GM19240 (cell line): ENCODE measurements around the gene RUNDC1.

Experiments
- DNase-seq: peaks from one replicate; pipeline ENCODE4 v3.0.0; 2011; ENCODE audit warnings: low spot score; ENCODE audit not compliant: insufficient read length

Gene RUNDC1

DNA sequence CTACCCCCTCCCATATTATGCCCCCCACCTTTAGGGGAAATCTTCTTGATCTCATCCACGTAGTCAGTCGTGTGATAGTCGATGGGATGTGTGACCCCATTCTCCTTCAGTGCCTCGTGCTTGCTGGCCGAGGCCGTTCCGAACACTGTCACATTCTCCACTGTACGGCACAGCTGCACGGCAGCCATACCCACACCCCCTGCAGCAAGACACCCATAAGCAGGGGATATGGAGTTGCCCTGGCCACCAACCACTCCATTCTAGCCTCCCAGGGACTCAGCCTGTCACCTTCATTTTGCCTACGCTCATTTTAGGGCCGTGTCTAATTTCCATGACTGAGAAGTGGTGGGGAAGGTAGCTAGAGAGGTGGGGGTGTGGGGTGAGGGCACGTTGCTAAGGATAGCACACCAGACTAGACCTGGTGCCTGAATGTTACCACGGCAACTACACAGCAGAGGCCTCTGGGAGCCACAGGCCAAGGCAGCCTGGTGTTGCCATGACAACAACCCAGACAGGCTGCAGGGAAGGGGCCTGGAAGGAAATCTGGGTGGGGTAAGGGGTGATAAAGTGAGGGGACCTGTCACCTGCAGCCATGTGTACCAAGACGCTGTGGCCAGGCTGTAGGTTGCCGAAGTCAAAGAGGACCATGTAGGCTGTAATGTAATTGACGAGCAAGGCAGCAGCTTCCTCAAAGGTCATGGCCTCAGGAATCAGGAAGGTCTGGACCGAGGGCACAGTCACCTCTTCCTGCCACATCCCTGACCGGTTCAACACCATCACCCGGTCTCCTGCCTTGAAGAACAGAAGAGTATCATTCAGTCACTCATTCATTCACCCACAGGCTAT, 37.9 kb downstream of the RUNDC1 start:
- DNase-seq: no peak

DNA sequence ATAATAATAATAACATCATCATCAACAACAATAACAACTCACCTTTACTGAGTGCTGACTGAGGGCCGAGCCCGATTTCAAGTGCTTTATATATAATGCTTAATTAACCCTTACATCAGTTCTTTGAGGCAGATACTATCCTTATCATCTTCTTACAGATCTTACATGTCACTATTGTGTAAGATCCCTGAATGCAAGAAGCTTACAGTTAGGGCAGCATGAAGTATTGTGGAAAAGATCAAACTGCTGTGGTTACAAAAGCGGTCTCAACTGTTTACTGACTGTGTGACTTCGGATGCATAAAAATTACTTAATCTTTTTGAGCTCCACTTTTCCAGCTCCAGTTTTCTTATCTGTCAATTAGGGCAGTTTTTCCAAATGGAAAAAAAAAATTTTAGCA, 38.6 kb downstream of the RUNDC1 start:
- no peak for DNase-seq

DNA sequence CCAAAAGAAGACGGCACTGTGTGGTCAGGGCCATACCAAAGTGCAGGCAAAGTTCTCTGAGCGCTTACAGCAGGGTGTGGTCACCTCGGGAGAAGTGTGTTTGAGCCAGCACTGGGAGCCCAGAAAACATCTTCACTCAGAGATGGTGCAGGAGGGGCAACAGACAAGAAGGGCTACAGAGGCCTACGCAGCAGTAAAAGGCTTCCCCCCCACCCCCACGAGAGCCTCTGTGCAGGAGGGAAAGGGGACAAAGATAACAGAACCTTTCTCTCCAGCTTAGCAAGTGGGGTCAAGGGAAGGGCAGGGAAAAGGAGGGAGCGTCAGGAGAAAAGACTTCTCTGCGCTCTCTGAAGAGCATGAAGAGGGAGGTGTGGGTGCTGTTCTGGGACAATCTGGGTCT, 39.1 kb downstream of the RUNDC1 start:
- DNase-seq: no peak

GRCh38 chr17:43020030-43020621, 39.8 kb downstream of the RUNDC1 start:
- DNase-seq: no peak

DNA sequence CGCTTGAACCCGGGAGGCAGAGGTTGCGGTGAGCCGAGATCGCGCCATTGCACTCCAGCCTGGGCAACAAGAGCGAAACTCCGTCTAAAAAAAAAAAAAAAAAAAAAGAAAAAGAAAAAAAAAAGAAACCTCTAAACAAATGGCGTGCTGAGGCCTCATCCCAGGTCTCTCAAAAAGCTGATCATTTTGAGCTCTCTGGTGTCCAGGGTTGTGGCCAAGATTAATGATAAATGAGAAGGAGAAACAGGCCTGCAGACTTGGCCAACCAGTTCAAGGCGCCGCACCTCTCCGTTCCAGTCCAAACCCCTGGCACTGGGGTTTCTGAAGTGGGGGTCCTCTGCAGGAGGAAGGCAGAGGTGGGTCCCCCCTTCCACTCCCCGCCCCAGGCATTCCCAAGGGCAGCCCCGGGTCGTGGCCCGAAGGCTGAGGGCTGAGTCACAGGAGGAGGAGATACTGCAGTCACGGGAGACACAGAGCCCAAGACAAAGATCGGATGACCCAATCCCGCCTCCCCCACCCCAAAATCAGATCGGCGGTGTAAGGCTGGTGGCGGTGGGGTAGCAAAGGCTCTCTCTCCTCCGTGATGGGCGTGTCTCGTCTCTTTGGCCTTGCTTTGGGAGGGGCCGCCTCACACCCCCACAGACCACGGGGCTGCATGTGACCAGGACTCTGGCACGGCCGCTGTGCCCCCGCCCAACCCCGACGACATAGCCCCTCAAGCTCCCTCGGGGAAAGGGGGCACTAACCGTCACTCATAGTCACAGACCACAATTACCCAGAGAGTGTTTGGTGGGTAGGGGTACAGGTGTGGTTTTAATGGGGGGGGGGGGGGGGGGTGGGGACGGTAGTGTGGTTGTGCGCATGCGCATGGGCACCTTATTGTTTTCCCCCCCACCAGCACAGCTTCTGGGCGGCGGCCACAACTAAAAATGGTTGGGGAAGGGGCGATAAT, 40.7 kb downstream of the RUNDC1 start:
- no peak for DNase-seq

GRCh38 chr17:43021741-43022512, 41.6 kb downstream of the RUNDC1 start, which contains the start of gene VAT1:
Gene VAT1 (minus strand): TSS chr17:43022385. CDS start chr17:43022322, 63 bp downstream.
- DNase-seq: peak; percentile 52

GRCh38 chr17:43024407-43025289, 44.3 kb downstream of the RUNDC1 start, which contains the start of gene RND2:
Gene RND2 (plus strand): TSS chr17:43025231. CDS start chr17:43025348, 117 bp downstream.
- DNase-seq: peak; percentile 97

GRCh38 chr17:43025290-43025657, 44.9 kb downstream of the RUNDC1 start:
- no peak for DNase-seq

DNA sequence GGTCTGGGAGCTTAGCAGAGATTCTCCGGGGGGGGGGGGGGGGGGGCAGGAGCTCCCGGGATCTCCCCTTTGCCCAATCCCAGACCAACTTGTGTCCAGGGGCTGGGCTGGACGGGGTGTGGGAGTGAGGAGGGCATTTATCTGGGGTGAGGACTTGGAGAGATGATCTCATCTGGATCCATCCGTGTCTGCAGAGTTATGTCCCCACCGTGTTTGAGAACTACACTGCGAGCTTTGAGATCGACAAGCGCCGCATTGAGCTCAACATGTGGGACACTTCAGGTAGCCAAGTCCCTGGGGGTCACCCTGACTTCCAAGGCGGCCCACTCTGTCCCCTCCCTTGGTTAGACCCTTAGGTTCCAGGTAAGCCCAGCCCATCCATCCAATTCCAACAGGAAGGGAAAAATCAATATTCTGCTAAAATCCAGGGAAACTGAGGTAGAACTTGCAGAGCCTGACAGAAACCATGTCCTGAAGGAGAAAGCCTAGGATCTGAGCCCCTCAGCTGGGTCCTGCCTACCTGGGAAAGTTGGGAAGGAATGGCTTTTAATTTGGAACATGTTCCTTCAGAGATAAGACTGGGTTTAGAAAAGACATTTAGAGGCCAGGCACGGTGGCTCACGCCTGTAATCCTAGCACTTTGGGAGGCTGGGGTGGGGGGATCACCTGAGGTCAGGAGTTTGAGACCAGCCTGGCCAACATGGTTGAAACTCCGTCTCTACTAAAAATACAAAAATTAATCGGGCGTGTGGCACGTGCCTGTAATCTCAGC, 45.6 kb downstream of the RUNDC1 start:
- no peak for DNase-seq

DNA sequence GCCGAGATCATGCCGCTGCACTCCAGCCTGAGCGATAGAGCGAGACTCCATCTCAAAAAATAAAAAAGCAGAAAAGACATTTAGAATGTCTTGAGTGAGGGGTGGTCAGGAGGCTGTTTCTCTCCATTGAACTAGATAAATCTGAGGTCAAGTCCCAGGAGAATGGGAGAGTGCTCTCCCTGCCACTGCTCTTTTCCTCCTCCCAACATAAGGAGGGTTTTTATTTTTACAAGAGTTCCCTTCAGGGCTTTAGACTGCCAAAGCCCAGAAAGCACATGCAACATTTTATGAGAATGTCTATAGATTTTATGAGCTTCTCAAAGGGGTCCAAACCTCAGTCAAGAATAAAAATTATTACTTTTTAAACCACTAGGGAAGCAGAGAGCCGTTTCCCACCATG, 46.2 kb downstream of the RUNDC1 start:
- DNase-seq: no peak

DNA sequence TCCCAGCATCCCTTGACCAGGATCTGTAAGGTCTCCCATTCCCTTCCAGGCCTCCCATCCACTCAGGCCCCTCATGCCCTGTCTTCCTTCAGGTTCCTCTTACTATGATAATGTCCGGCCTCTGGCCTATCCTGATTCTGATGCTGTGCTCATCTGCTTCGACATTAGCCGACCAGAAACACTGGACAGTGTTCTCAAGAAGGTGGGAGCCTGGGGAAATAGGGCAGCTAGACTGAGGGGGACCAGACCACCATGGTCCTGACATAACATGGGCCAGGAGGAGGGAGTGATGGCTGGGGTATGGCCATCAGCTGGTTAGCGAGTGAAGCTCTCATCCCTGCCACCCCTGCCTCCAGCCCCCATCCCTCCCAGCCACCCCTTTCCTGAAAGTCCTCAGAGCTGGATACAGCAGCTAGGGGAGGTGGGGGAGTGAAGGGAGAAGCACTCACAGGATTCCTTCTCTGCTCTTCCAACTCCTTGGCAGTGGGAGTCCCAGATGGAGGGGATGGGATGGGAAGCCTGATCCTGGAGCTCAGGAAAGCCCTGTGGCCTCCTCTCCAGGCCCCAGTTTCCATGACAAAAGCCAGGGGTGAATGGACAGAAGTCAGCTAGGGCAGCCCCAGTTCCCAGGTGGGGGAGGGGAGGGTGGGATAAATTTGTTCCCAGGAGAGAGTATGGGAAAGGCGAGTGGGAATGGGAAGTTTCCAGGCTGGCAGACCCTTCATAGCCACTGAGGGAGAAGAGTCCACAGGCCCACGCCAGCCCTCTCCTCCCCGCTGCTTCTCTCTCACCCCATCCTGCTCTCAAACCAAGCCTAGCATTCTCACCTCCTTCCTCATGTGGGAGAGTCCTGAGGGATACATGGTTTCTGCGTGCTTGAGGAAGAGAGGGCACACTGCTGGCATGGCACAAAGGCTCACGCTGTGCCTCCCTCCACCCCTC, 47.0 kb downstream of the RUNDC1 start:
- no peak for DNase-seq

DNA sequence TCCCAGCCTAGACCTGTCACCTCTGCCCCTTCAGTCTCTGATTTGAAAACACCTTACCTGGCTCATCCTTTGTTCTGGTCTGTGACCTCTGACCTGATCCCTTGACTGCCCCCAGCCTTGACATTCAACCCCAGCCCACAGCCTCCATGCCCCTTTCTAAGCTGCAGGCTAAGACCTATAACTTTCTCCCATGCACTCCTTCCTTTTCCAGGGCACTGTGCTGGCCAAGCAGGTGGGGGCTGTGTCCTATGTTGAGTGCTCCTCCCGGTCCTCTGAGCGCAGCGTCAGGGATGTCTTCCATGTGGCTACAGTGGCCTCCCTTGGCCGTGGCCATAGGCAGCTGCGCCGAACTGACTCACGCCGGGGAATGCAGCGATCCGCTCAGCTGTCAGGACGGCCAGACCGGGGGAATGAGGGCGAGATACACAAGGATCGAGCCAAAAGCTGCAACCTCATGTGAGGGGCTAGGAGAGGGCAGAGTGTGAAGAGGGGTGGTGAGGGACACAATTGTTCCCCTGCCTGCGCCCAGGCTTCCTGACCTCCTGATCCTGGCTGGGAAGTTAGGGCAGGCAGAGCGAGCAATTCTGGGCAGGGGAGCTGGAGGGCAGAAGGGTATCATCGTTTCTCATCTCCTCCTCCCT, 48.0 kb downstream of the RUNDC1 start:
- DNase-seq: no peak

DNA sequence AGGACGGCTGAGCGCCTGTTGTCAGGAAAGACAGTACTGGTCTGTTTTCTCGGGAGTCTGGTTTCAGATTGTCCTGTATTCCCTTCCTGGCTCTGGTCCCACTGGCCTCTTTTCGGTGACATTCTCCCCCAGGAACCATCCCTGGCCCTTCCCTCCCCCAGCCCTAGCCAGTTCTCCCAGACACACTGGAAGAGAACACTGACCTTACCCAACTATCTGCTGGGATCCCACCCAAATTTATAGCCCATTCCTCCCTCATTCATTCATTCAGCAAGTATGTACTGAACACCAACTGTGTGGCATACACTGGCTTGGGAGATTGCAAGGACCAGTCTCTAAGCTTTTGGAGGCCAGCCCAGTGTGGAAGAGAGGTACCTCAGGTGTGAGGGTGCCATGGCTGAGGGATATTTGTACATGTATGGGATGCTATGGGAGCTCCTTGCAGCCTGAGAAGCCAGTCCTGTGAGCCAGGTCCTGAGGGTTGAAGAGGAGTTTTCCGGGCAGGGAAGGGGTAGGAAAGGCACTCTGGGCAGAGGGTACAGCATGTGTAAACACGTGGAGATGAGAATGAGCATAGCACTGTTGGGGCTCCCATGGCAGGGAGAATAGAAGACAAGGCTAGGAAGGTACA, 49.9 kb downstream of the RUNDC1 start:
- no peak for DNase-seq

DNA sequence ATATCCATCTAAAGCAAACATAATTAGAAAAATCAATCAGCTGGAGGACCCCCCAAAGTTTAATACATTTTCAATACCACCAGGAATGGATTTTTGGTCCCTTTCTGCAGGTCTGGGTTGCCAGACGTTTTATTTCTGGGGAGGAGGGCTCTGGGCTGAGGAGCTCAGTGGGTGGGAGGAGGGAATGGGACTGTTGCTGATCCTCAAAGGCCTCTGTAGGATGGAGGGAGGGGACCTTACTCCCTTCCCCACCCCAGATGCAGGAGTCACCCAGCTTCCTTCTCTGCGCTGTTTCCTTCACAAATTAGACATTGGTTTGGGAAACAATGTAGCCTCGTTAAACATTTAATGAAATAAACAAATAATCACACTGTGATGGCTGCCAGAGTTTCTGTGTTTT, 51.3 kb downstream of the RUNDC1 start:
- no peak for DNase-seq

GRCh38 chr17:43033948-43034881, 53.9 kb downstream of the RUNDC1 start:
- no peak for DNase-seq

DNA sequence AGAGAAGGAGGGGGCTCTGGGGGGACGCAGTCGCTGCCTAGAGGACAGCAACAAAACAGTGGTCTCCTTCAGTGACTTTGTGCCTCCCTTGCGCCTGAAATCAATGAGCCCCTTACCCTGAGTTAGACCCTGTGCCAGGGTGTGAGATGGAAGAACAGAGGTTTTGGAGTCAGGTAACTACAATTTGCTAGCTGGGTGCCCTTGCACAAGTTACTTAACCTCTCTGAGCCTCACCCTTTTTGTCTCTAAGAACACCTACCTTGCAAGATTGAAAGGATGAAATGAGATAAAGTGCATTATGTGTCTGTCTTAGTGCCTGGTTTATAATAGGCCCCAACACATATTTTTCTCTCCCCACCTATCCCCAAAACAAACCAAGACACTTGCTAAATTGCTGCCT, 54.5 kb downstream of the RUNDC1 start:
- DNase-seq: no peak
